ENCODE measurements around the gene NHLH2.

DNA sequence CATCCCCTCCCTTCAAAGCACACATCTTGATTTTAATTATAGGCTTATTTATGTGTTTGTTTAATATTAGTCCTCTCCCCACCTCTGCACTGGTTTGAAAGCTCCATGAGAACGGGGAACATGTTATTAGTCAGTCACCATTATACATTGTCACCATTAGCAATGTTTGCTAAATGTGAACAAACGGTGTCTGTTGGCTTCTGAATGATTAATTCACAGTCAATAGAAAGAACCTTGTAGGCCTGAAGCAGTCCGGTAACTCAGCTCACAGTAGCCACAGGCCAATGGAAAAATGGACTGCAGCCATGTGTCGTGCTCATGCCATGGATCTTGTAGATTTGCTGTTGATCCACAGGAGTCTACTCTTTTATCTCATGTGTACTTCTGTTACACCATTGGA lies 49.7 kb upstream of the NHLH2 start:
- TF ChIP-seq, protein P1, sequence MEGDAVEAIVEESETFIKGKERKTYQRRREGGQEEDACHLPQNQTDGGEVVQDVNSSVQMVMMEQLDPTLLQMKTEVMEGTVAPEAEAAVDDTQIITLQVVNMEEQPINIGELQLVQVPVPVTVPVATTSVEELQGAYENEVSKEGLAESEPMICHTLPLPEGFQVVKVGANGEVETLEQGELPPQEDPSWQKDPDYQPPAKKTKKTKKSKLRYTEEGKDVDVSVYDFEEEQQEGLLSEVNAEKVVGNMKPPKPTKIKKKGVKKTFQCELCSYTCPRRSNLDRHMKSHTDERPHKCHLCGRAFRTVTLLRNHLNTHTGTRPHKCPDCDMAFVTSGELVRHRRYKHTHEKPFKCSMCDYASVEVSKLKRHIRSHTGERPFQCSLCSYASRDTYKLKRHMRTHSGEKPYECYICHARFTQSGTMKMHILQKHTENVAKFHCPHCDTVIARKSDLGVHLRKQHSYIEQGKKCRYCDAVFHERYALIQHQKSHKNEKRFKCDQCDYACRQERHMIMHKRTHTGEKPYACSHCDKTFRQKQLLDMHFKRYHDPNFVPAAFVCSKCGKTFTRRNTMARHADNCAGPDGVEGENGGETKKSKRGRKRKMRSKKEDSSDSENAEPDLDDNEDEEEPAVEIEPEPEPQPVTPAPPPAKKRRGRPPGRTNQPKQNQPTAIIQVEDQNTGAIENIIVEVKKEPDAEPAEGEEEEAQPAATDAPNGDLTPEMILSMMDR (IDR thresholded peaks at IDR 0.05; ENCODE audit: poor library complexity, severe bottlenecking): no peak
- TF ChIP-seq TAF1 (IDR thresholded peaks at IDR 0.05; ENCODE audit: low read depth): no peak
- TF ChIP-seq EP300 (conservative IDR thresholded peaks at IDR 0.05; ENCODE audit: poor library complexity, severe bottlenecking): no peak
- TF ChIP-seq, protein P2, sequence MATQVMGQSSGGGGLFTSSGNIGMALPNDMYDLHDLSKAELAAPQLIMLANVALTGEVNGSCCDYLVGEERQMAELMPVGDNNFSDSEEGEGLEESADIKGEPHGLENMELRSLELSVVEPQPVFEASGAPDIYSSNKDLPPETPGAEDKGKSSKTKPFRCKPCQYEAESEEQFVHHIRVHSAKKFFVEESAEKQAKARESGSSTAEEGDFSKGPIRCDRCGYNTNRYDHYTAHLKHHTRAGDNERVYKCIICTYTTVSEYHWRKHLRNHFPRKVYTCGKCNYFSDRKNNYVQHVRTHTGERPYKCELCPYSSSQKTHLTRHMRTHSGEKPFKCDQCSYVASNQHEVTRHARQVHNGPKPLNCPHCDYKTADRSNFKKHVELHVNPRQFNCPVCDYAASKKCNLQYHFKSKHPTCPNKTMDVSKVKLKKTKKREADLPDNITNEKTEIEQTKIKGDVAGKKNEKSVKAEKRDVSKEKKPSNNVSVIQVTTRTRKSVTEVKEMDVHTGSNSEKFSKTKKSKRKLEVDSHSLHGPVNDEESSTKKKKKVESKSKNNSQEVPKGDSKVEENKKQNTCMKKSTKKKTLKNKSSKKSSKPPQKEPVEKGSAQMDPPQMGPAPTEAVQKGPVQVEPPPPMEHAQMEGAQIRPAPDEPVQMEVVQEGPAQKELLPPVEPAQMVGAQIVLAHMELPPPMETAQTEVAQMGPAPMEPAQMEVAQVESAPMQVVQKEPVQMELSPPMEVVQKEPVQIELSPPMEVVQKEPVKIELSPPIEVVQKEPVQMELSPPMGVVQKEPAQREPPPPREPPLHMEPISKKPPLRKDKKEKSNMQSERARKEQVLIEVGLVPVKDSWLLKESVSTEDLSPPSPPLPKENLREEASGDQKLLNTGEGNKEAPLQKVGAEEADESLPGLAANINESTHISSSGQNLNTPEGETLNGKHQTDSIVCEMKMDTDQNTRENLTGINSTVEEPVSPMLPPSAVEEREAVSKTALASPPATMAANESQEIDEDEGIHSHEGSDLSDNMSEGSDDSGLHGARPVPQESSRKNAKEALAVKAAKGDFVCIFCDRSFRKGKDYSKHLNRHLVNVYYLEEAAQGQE (IDR thresholded peaks at IDR 0.05; ENCODE audit: borderline replicate concordance): no peak
- TF ChIP-seq POLR2AphosphoS5 (IDR thresholded peaks at IDR 0.05): no peak

Measured in neural cell (in vitro differentiated cells).